ENCODE data around the gene SLC25A10.

DNA sequence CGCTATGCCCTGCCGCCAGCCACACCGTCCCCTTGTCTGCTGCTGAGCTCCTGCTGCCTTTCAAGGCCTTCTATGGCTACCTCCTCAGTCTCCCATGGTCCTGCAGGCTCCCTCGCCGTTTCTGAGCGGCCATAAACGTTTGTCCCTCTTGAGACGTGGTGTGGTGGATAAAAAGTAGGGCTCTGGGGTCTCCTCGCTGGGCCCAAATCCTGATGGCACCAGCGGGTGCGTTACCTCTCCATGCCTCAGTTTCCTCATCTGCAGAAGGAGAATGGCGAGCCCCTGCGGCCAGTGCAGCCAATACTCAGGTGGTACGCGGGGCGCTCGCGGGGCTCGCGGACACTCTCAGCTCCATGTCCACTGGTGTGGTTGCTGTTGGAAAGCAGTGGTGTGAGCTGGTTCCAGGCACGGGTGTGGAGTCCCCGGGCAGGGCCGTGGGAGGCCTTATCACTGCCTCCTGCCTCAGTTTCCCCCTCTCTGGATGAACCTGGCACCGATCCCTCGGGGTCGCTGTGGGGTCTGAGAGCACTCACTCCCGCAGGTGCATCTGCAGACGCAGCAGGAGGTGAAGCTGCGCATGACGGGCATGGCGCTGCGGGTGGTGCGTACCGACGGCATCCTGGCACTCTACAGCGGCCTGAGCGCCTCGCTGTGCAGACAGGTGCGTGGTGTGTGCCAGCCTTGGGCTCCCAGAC, 2.5 kb downstream of the SLC25A10 start:
- TF ChIP-seq, protein P1, sequence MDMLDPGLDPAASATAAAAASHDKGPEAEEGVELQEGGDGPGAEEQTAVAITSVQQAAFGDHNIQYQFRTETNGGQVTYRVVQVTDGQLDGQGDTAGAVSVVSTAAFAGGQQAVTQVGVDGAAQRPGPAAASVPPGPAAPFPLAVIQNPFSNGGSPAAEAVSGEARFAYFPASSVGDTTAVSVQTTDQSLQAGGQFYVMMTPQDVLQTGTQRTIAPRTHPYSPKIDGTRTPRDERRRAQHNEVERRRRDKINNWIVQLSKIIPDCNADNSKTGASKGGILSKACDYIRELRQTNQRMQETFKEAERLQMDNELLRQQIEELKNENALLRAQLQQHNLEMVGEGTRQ (IDR thresholded peaks at IDR 0.05; ENCODE audit: low read length) = no peak
- TF ChIP-seq SP1 (IDR thresholded peaks at IDR 0.05; ENCODE audit: low read depth, low read length) (no peak), JUND (IDR thresholded peaks at IDR 0.05; ENCODE audit: low read length) (no peak), RNF2 (IDR thresholded peaks at IDR 0.05; ENCODE audit: borderline replicate concordance, low read depth, low read length, missing control alignments, poor library complexity, severe bottlenecking) (no peak), CBX5 (IDR thresholded peaks at IDR 0.05; ENCODE audit: low read depth, low read length) (no peak)
- TF ChIP-seq, protein P2, sequence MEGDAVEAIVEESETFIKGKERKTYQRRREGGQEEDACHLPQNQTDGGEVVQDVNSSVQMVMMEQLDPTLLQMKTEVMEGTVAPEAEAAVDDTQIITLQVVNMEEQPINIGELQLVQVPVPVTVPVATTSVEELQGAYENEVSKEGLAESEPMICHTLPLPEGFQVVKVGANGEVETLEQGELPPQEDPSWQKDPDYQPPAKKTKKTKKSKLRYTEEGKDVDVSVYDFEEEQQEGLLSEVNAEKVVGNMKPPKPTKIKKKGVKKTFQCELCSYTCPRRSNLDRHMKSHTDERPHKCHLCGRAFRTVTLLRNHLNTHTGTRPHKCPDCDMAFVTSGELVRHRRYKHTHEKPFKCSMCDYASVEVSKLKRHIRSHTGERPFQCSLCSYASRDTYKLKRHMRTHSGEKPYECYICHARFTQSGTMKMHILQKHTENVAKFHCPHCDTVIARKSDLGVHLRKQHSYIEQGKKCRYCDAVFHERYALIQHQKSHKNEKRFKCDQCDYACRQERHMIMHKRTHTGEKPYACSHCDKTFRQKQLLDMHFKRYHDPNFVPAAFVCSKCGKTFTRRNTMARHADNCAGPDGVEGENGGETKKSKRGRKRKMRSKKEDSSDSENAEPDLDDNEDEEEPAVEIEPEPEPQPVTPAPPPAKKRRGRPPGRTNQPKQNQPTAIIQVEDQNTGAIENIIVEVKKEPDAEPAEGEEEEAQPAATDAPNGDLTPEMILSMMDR (IDR thresholded peaks at IDR 0.05; ENCODE audit: control extremely low read depth in 1 of 3, insufficient read depth in 1 of 3, low read depth in 1 of 3, low read length in 3 of 3) = no peak

Measured in H1 (cell line).